Neural cell (in vitro differentiated cells): Measurements from ENCODE around the gene MYEOV. TPM values are rescaled to one million over a fixed set of nuclear protein-coding genes. Genes with fewer than 3 reads are reported as not detected.

ENCODE experiments used
- H2AFZ ChIP-seq: fragments of 200-600, 300-800 bp; sonication (generic), shearing (Covaris generic); 2 replicates; pipeline ENCODE4 v1.6.0; 2014; ENCODE audit warnings: low read depth, mild to moderate bottlenecking, antibody characterized with exemption, low read length, moderate library complexity
- H3F3A ChIP-seq: fragments of 200-600 bp; shearing (Covaris generic); 2 replicates; pipeline ENCODE4 v1.6.1; 2016; ENCODE audit warnings: mild to moderate bottlenecking, moderate library complexity, mixed read lengths, antibody characterized with exemption, low read length; ENCODE audit not compliant: insufficient read depth, poor library complexity, severe bottlenecking
- H3K27ac ChIP-seq: fragments of 200-600, 300-800 bp; sonication (generic), shearing (Covaris generic); 2 replicates; pipeline ENCODE4 v1.5.1; 2014; ENCODE audit warnings: mild to moderate bottlenecking, low read length, moderate library complexity
- H3K27me3 ChIP-seq: fragments of 300-800, 200-600 bp; sonication (generic), shearing (Covaris generic); 2 replicates; pipeline ENCODE4 v1.6.0; 2014; ENCODE audit warnings: mild to moderate bottlenecking, low read depth, low read length, moderate library complexity; ENCODE audit not compliant: insufficient read depth
- H3K36me3 ChIP-seq: fragments of 300-800, 200-600 bp; sonication (generic), shearing (Covaris generic); 2 replicates; pipeline ENCODE4 v1.5.1; 2014; ENCODE audit warnings: mild to moderate bottlenecking, antibody characterized with exemption, low read length, moderate library complexity; ENCODE audit not compliant: insufficient read depth
- H3K4me2 ChIP-seq: fragments of 300-800, 200-600 bp; sonication (generic), shearing (Covaris generic); 2 replicates; pipeline ENCODE4 v1.6.0; 2014; ENCODE audit warnings: mild to moderate bottlenecking, low read length
- H3K4me3 ChIP-seq: fragments of 300-800, 200-600 bp; sonication (generic), shearing (Covaris generic); 2 replicates; pipeline ENCODE4 v1.5.1; 2014; ENCODE audit warnings: mild to moderate bottlenecking, low read length, moderate library complexity
- H3K79me2 ChIP-seq: fragments of 200-600 bp; shearing (Covaris generic); replicated peaks from 2 replicates; pipeline ENCODE4 v1.6.0; 2014; ENCODE audit warnings: mild to moderate bottlenecking, low read length, moderate library complexity; ENCODE audit not compliant: insufficient read depth
- H3K9ac ChIP-seq: fragments of 300-800, 200-600 bp; sonication (generic), shearing (Covaris generic); 2 replicates; pipeline ENCODE4 v1.6.1; 2016; ENCODE audit warnings: mild to moderate bottlenecking, low read length, mixed read lengths
- H3K9me2 ChIP-seq: fragments of 200-600 bp; shearing (Covaris generic); 2 replicates; pipeline ENCODE4 v1.6.1; 2016; ENCODE audit warnings: mild to moderate bottlenecking, low read length, mixed read lengths; ENCODE audit not compliant: insufficient read depth
- H3K9me3 ChIP-seq: fragments of 200-600, 300-800 bp; sonication (generic), shearing (Covaris generic); 2 replicates; pipeline ENCODE4 v1.6.1; 2016; ENCODE audit warnings: mild to moderate bottlenecking, mixed run types, low read length, moderate library complexity, mixed read lengths
- H4K20me1 ChIP-seq: fragments of 200-600 bp; shearing (Covaris generic); 2 replicates; pipeline ENCODE4 v1.6.1; 2016; ENCODE audit warnings: mild to moderate bottlenecking, mixed run types; ENCODE audit not compliant: insufficient read depth
- EP300 ChIP-seq: fragments of 450-650 bp; conservative IDR thresholded peaks from 2 replicates; pipeline ENCODE4 v1.6.1; 2014; ENCODE audit warnings: antibody characterized with exemption, mild to moderate bottlenecking, moderate library complexity; ENCODE audit not compliant: poor library complexity, severe bottlenecking
- EZH2 ChIP-seq: fragments of 200-600, 300-800 bp; shearing (Covaris generic), sonication (generic); IDR thresholded peaks from 2 replicates; pipeline ENCODE4 v1.6.1; 2014; ENCODE audit warnings: antibody characterized with exemption, low read length, borderline replicate concordance, mild to moderate bottlenecking; ENCODE audit not compliant: insufficient read depth, poor library complexity, severe bottlenecking
- MXI1 ChIP-seq: fragments of 450-650 bp; conservative IDR thresholded peaks from 2 replicates; pipeline ENCODE4 v1.6.1; 2014; ENCODE audit warnings: antibody characterized with exemption, mild to moderate bottlenecking; ENCODE audit not compliant: poor library complexity, severe bottlenecking
- POLR2AphosphoS5 ChIP-seq: IDR thresholded peaks from 2 replicates; pipeline ENCODE4 v1.6.1; 2012
- RAD21 ChIP-seq: fragments of 450-650 bp; conservative IDR thresholded peaks from 2 replicates; pipeline ENCODE4 v1.6.1; 2014; ENCODE audit warnings: antibody characterized with exemption, mild to moderate bottlenecking, moderate library complexity
- SMC3 ChIP-seq: fragments of 450-650 bp; conservative IDR thresholded peaks from 2 replicates; pipeline ENCODE4 v1.6.1; 2014; ENCODE audit warnings: antibody characterized with exemption, mild to moderate bottlenecking, moderate library complexity; ENCODE audit not compliant: poor library complexity
- TAF1 ChIP-seq: IDR thresholded peaks from 2 replicates; pipeline ENCODE4 v1.6.1; 2012; ENCODE audit warnings: low read depth
- polyA plus RNA-seq: library from polyadenylated mRNA; depleted of rRNA; stranded (reverse); fragments of >200 nt; gene quantifications from 2 replicates; pipeline ENCODE4 v1.2.3, GENCODE V29; 2014
- TF ChIP-seq, protein P1 (sequence below): IDR thresholded peaks from 2 replicates; pipeline ENCODE4 v1.6.1; 2012; ENCODE audit warnings: borderline replicate concordance
- TF ChIP-seq, protein P2 (sequence below): fragments of 450-650 bp; IDR thresholded peaks from 2 replicates; pipeline ENCODE4 v1.5.1; 2014; ENCODE audit warnings: antibody characterized with exemption, mild to moderate bottlenecking, moderate library complexity; ENCODE audit not compliant: poor library complexity, severe bottlenecking

MYEOV gene
- polyA plus RNA-seq, 1 donor from 2014 or later, result not detected

DNA sequence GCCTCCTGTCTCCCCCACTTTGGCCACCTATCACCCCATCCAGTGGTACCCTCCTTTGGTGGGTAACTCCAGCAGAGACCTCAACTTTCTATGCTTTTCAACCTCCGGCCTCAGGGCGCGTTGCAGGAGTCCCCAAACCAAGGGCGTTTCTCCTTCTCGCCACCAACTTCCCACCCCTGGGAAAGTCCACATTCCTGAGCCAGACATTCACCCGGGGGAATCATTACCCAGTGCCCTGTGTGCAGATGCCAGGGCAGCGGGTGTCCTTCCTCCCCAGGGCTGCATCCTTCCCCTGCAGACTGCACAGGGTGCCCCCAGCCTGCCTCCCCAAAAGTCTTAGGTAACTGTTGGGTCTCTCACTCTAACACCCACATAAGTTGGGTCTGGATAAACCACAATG lies 26.4 kb downstream of the MYEOV start:
- TF ChIP-seq MXI1, result no peak
- TF ChIP-seq SMC3, result no peak
- TF ChIP-seq TAF1, result no peak
- no peak for TF ChIP-seq EP300
- TF ChIP-seq, protein P1, sequence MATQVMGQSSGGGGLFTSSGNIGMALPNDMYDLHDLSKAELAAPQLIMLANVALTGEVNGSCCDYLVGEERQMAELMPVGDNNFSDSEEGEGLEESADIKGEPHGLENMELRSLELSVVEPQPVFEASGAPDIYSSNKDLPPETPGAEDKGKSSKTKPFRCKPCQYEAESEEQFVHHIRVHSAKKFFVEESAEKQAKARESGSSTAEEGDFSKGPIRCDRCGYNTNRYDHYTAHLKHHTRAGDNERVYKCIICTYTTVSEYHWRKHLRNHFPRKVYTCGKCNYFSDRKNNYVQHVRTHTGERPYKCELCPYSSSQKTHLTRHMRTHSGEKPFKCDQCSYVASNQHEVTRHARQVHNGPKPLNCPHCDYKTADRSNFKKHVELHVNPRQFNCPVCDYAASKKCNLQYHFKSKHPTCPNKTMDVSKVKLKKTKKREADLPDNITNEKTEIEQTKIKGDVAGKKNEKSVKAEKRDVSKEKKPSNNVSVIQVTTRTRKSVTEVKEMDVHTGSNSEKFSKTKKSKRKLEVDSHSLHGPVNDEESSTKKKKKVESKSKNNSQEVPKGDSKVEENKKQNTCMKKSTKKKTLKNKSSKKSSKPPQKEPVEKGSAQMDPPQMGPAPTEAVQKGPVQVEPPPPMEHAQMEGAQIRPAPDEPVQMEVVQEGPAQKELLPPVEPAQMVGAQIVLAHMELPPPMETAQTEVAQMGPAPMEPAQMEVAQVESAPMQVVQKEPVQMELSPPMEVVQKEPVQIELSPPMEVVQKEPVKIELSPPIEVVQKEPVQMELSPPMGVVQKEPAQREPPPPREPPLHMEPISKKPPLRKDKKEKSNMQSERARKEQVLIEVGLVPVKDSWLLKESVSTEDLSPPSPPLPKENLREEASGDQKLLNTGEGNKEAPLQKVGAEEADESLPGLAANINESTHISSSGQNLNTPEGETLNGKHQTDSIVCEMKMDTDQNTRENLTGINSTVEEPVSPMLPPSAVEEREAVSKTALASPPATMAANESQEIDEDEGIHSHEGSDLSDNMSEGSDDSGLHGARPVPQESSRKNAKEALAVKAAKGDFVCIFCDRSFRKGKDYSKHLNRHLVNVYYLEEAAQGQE, result no peak
- no peak for TF ChIP-seq POLR2AphosphoS5
- no peak for TF ChIP-seq RAD21
- TF ChIP-seq, protein P2, sequence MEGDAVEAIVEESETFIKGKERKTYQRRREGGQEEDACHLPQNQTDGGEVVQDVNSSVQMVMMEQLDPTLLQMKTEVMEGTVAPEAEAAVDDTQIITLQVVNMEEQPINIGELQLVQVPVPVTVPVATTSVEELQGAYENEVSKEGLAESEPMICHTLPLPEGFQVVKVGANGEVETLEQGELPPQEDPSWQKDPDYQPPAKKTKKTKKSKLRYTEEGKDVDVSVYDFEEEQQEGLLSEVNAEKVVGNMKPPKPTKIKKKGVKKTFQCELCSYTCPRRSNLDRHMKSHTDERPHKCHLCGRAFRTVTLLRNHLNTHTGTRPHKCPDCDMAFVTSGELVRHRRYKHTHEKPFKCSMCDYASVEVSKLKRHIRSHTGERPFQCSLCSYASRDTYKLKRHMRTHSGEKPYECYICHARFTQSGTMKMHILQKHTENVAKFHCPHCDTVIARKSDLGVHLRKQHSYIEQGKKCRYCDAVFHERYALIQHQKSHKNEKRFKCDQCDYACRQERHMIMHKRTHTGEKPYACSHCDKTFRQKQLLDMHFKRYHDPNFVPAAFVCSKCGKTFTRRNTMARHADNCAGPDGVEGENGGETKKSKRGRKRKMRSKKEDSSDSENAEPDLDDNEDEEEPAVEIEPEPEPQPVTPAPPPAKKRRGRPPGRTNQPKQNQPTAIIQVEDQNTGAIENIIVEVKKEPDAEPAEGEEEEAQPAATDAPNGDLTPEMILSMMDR, result no peak
- TF ChIP-seq EZH2, result no peak
- Histone ChIP-seq H3K27ac (no peak overlapping the region), H4K20me1 (no peaks in the 10 kb centered on the region), H3K4me3 (no peak overlapping the region), H3K9me3 (no peaks in the 10 kb centered on the region), H3K79me2 (no peaks in the 10 kb centered on the region), H3K4me2 (no peak overlapping the region), H3K9ac (no peak overlapping the region), H2AFZ (no peak overlapping the region), H3K27me3 (no peaks in the 10 kb centered on the region), H3F3A (no peaks in the 10 kb centered on the region), H3K9me2 (no peaks in the 10 kb centered on the region), H3K36me3 (no peaks in the 10 kb centered on the region)

DNA sequence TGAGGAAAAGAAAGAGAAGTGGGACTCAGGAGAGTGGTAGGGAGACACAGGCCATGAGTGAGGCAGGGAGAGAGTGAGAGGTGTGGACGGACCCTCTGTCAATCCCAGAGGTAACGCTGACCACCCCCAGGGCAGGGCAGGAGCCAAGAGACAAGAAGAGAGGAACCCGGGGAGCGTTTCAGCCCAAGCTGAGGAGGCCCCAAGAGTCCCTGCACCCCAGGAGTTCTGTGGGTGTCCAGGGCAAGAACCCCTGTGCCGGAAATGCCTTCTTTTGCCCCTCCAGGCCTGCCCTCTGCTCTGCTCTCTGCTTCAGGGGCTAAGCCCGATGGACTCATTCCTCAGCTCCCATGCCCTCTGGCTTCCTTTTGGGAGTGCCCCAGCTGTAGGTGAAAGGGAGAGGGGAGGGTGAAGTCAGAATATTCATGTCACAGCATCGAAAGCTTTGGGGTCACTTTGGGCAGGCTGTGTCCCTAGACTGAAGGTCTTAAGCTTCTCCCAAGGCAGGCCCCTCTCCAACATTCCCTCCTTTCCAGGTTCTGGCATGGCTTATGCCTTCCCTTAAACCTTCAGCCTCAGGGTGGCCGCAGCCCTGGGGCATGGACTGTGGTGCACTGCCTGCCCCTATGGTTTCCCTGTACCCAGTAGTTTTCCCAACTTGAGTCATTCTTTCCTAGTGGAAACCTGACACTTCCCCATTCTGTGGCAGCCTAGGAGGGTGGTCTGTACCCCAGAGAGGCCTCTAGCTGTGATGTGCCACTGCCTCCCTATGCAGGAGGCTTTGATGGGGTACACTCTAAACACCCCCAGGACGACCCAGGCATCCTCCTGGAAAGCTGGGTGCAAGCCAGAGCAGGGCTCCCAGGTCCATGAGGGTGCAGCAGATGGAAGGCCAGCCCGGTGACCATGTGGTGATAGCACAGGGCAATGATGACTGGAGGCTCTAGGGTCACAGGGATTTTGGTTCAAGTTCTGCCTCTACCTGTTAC lies 27.1 kb downstream of the MYEOV start:
- no peak overlapping the region for H3K4me2 ChIP-seq
- no peaks in the 10 kb centered on the region for H3K27me3 ChIP-seq
- H3K36me3 ChIP-seq, result no peaks in the 10 kb centered on the region
- H3K27ac ChIP-seq, result no peak overlapping the region
- TF ChIP-seq MXI1 (no peak), TAF1 (no peak)
- no peaks in the 10 kb centered on the region for H3F3A ChIP-seq
- H2AFZ ChIP-seq, result no peak overlapping the region
- no peaks in the 10 kb centered on the region for H3K79me2 ChIP-seq
- no peak overlapping the region for H3K4me3 ChIP-seq
- no peaks in the 10 kb centered on the region for H3K9me3 ChIP-seq
- H3K9me2 ChIP-seq, result no peaks in the 10 kb centered on the region
- H4K20me1 ChIP-seq, result no peaks in the 10 kb centered on the region
- no peak overlapping the region for H3K9ac ChIP-seq
